ENCODE measurements around the gene PCDHGA3.

DNA sequence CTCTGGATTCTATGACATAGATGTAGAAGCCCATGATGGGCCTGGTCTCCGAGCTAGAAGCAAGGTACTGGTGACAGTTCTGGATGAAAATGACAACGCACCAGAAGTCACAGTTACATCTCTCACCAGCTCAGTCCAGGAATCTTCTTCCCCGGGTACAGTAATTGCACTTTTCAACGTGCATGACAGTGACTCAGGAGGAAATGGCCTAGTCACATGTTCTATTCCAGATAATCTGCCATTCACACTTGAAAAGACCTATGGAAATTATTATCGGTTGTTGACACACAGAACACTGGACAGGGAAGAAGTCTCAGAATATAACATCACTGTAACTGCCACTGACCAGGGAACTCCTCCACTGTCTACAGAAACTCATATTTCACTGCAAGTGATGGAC is 12.5 kb downstream of the PCDHGA3 start:
- no peak for TF ChIP-seq EP300 (IDR thresholded peaks at IDR 0.05; ENCODE audit: borderline replicate concordance in 1 of 2, low read depth in 1 of 2, low read length in 1 of 2)
- TF ChIP-seq RXRA (IDR thresholded peaks at IDR 0.05; ENCODE audit: borderline replicate concordance, low read depth), result no peak
- TF ChIP-seq GATA2 (CRISPR knock-in tag; IDR thresholded peaks at IDR 0.05), result no peak
- TF ChIP-seq, protein P1, sequence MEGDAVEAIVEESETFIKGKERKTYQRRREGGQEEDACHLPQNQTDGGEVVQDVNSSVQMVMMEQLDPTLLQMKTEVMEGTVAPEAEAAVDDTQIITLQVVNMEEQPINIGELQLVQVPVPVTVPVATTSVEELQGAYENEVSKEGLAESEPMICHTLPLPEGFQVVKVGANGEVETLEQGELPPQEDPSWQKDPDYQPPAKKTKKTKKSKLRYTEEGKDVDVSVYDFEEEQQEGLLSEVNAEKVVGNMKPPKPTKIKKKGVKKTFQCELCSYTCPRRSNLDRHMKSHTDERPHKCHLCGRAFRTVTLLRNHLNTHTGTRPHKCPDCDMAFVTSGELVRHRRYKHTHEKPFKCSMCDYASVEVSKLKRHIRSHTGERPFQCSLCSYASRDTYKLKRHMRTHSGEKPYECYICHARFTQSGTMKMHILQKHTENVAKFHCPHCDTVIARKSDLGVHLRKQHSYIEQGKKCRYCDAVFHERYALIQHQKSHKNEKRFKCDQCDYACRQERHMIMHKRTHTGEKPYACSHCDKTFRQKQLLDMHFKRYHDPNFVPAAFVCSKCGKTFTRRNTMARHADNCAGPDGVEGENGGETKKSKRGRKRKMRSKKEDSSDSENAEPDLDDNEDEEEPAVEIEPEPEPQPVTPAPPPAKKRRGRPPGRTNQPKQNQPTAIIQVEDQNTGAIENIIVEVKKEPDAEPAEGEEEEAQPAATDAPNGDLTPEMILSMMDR (IDR thresholded peaks at IDR 0.05), result no peak
- TF ChIP-seq, protein P2, sequence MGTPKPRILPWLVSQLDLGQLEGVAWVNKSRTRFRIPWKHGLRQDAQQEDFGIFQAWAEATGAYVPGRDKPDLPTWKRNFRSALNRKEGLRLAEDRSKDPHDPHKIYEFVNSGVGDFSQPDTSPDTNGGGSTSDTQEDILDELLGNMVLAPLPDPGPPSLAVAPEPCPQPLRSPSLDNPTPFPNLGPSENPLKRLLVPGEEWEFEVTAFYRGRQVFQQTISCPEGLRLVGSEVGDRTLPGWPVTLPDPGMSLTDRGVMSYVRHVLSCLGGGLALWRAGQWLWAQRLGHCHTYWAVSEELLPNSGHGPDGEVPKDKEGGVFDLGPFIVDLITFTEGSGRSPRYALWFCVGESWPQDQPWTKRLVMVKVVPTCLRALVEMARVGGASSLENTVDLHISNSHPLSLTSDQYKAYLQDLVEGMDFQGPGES (IDR thresholded peaks at IDR 0.05; ENCODE audit: low read depth, low read length), result no peak

Measured in SK-N-SH (cell line).